Nephron (organoid): ENCODE data around the gene KIF2C.
A peak's percentile ranks its signal among the peaks of the same experiment; 100 is the strongest.

Experiments used
- H3K27ac Mint-ChIP-seq, 3 experiments: 2 replicates each; pipeline ENCODE4 v1.8.0; 2020; ENCODE audit warnings: mixed read lengths in 3 of 3, mild to moderate bottlenecking in 2 of 3, moderate library complexity in 1 of 3
- H3K27me3 Mint-ChIP-seq: 2 replicates; pipeline ENCODE4 v1.8.0; 2021; ENCODE audit warnings: low read depth, mild to moderate bottlenecking, moderate library complexity, mixed read lengths
- H3K36me3 Mint-ChIP-seq: 2 replicates; pipeline ENCODE4 v1.8.0; 2020; ENCODE audit warnings: low read depth, mixed read lengths
- H3K4me1 Mint-ChIP-seq: 2 replicates; pipeline ENCODE4 v1.8.0; 2020; ENCODE audit warnings: mixed read lengths
- H3K4me3 Mint-ChIP-seq, 3 experiments: 2 replicates each; pipeline ENCODE4 v1.8.0; 2020; ENCODE audit warnings: mild to moderate bottlenecking in 3 of 3, mixed read lengths in 3 of 3, moderate library complexity in 2 of 3
- H3K9me3 Mint-ChIP-seq: 2 replicates; pipeline ENCODE4 v1.8.0; 2020; ENCODE audit warnings: mixed read lengths
- TF ChIP-seq, protein P1 (sequence below), 3 experiments: fragments of 200-600 bp; sonication (generic); IDR thresholded peaks; one replicate each; pipeline ENCODE4 v1.5.0; 2021; ENCODE audit warnings: antibody characterized with exemption in 3 of 3; ENCODE audit not compliant: unreplicated experiment in 3 of 3

Gene KIF2C

DNA sequence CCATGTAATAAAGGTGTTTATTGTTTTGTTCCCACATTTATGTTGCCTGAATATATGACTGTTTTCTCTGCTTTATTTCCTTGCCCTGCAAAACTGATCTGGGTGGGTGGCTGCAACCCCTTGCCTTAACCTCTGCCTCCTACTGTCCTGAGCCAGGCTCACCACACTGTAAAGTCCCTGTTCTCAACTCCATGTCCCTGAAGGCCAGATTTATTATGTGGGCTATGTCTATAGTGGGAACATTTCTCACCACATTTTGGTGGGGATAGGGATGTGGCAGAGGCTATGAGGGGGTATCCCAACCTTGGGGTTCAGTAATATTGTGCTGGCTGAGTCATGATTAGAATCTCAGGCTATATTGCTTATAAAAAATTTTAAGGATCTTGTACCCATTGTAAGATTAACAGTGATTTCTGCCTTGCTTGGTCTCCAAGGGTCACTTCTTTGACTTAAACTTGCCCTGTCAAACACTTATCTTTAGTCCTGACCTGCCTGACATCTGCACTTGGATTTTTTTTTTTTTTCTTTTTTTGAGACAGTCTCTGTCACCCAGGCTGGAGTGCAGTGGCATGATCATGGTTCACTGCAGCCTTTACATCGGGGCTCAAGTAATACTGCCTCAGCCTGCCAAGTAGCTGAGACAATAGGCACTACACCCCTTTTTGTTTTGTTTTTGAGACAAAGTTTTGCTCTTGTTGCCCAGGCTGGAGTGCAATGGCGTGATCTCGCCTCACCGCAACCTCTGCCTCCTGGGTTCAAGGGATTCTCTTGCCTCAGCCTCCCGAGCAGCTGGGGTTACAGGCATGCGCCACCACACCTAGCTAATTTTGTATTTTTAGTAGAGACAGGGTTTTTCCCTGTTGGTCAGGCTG is 39.3 kb downstream of the KIF2C start:
- H3K36me3 Mint-ChIP-seq: peaks cover 49% of the 10 kb centered on the region
- H3K9me3 Mint-ChIP-seq: no peaks in the 10 kb centered on the region
- H3K4me1 Mint-ChIP-seq: peaks cover 32% of the 10 kb centered on the region
- H3K27me3 Mint-ChIP-seq: no peaks in the 10 kb centered on the region
- TF ChIP-seq, protein P1, sequence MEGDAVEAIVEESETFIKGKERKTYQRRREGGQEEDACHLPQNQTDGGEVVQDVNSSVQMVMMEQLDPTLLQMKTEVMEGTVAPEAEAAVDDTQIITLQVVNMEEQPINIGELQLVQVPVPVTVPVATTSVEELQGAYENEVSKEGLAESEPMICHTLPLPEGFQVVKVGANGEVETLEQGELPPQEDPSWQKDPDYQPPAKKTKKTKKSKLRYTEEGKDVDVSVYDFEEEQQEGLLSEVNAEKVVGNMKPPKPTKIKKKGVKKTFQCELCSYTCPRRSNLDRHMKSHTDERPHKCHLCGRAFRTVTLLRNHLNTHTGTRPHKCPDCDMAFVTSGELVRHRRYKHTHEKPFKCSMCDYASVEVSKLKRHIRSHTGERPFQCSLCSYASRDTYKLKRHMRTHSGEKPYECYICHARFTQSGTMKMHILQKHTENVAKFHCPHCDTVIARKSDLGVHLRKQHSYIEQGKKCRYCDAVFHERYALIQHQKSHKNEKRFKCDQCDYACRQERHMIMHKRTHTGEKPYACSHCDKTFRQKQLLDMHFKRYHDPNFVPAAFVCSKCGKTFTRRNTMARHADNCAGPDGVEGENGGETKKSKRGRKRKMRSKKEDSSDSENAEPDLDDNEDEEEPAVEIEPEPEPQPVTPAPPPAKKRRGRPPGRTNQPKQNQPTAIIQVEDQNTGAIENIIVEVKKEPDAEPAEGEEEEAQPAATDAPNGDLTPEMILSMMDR (IDR thresholded peaks at IDR 0.05; ENCODE audit: unreplicated experiment in 3 of 3): no peak
- H3K27ac Mint-ChIP-seq: peak overlapping the region; percentile 1 to 38 (median 8)
- peak overlapping the region; percentile 73 to 93 (median 78) for H3K4me3 Mint-ChIP-seq

DNA sequence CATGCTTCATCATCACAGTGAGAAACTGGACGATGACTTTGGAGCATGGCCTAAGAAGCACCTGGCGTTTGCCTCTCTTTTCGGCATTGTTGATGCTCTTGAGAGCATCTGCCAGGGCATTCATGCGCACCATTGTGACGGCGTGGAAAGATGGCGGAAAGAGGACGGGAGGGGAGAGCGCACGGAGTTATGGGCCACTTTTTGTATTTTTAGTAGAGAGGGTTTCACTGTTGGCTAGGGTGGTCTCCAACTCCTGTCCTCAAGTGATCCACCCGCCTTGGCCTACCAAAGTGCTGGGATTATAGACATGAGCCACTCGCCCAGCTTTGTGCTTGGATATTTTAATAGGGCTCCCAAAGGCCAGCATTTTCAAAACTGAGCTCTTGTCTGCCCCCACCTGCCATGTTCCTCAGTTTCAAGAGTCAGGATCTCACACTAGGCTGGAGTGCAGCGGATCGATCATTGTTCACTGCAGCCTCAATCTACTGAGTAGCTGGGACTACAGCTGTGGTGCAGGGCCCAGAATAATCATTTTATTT is 41.0 kb downstream of the KIF2C start:
- H3K27me3 Mint-ChIP-seq: no peaks in the 10 kb centered on the region
- H3K27ac Mint-ChIP-seq: no peak overlapping the region
- TF ChIP-seq, protein P1 (IDR thresholded peaks at IDR 0.05; ENCODE audit: unreplicated experiment in 3 of 3): no peak
- peaks cover 34% of the 10 kb centered on the region for H3K4me1 Mint-ChIP-seq
- peaks cover 50% of the 10 kb centered on the region for H3K36me3 Mint-ChIP-seq
- no peaks in the 10 kb centered on the region for H3K9me3 Mint-ChIP-seq
- H3K4me3 Mint-ChIP-seq: peak overlapping the region in 2 of 3 experiments; percentile 14 to 51

DNA sequence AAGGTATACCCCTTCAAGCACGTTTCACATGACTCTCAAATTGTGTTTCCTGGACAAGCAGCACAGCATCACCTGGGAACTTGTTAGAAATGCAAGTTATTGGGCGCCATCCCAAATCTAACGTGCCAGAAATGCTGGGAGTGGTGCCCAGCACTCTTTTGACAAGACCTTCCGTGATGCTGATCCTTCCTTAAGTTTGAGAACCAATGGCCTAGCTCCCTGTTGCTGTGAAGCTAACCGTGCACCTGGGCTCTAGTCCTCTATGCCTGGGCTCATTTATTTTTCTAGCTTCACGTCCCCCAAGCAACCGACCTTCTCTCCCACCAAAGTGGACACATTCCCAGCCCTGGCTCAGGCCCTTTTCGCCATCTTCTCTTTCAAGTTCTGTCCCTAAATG is 44.1 kb downstream of the KIF2C start:
- Mint-ChIP-seq H3K4me1 (peaks cover 17% of the 10 kb centered on the region), H3K27me3 (peaks cover 3% of the 10 kb centered on the region), H3K27ac (peak overlapping the region; percentile 30 to 70 (median 47)), H3K9me3 (no peaks in the 10 kb centered on the region), H3K36me3 (peaks cover 33% of the 10 kb centered on the region), H3K4me3 (peak overlapping the region; percentile 66 to 80 (median 77))
- TF ChIP-seq, protein P1 (IDR thresholded peaks at IDR 0.05; ENCODE audit: unreplicated experiment in 3 of 3): no peak

DNA sequence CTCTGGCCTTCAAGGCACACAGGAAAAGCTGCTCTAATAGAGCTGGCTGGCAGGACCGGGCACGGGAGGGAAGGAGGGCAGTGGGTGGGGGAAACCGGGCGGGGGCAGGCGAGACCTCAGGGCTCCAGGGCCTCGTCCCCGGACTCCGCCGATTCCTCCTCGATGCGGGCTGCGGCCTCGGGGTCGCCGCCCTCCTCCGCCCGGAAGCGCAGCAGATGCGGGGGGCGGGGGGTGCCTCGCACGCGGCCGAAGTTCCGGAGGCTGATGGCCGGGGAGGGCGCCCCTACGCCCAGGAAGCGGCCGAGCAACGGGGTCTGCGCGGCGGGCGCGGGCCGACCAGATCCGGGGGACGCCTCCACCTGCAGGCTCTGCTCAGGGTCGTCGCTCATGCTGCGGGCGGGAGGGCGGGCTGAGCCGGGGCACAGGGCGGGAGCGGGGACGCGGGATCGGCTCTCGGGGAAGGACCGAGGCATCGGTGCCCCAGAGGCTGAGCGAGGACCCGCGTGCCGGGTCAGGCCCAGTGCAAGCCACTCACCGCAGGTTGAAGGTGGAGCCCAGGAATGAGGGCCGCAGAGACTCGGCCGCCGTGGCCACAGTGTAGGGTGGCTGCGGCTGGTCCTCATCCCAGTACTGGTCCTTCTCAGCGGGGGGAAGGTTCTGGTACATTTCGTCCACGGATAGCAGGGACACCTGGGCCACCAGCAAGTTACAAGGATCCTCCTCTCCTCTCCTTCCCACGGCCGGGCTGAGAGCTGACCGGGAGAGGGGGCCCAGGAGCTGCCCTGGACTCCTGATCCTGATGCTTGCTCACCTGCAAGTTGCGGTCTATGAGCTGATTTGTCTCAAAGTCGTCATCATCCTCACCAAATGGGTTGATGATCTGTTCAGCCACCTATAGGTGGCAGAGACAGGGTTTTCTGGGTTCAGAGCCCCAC is 44.7 kb downstream of the KIF2C start:
- H3K27me3 Mint-ChIP-seq: peaks cover 3% of the 10 kb centered on the region
- no peaks in the 10 kb centered on the region for H3K9me3 Mint-ChIP-seq
- peaks cover 28% of the 10 kb centered on the region for H3K36me3 Mint-ChIP-seq
- H3K27ac Mint-ChIP-seq: peak overlapping the region; percentile 30 to 70 (median 47)
- TF ChIP-seq, protein P1 (IDR thresholded peaks at IDR 0.05; ENCODE audit: unreplicated experiment in 3 of 3): no peak
- peak overlapping the region; percentile 66 to 80 (median 77) for H3K4me3 Mint-ChIP-seq
- H3K4me1 Mint-ChIP-seq: peaks cover 15% of the 10 kb centered on the region

DNA sequence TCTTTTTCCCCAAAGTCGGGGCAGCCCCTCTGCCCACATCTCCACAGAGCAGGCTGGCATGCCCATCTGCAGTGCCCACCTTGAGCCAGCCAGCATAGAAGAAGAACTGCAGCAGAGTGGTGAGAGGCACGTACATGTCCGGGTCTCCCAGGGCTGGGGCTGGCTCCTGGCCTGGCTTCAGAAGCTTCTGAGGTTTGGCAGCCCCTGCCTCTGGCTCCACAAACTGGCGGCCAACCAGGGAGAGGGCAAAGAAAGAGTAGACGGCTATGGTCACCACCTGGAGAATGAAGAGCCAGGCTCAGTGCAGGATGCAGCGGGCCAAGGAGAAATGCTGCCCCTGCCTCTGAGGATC is 45.4 kb downstream of the KIF2C start:
- peaks cover 15% of the 10 kb centered on the region for H3K4me1 Mint-ChIP-seq
- peaks cover 3% of the 10 kb centered on the region for H3K27me3 Mint-ChIP-seq
- peak overlapping the region; percentile 57 to 68 (median 65) for H3K4me3 Mint-ChIP-seq
- no peaks in the 10 kb centered on the region for H3K9me3 Mint-ChIP-seq
- TF ChIP-seq, protein P1 (IDR thresholded peaks at IDR 0.05; ENCODE audit: unreplicated experiment in 3 of 3): no peak
- peaks cover 26% of the 10 kb centered on the region for H3K36me3 Mint-ChIP-seq
- H3K27ac Mint-ChIP-seq: no peak overlapping the region
